HCT116 (cell line): ENCODE data around the gene DPP9. TPM values are rescaled to one million over a fixed set of nuclear protein-coding genes. Genes with fewer than 3 reads are reported as not detected.
A peak's percentile ranks its signal among the peaks of the same experiment; 100 is the strongest.
"Not testable (repeated sequence)": the region's sequence is repeated elsewhere in the genome, so short reads cannot be mapped to it uniquely, and the experiment has no call there.

Experiments used
- ATAC-seq: fragments of 200-7000 bp; cut with Tn5 transposase; 2 replicates; pipeline ENCODE4 v1.9.1; 2020; ENCODE audit warnings: mild to moderate bottlenecking, moderate library complexity
- BruUV-seq: library from RNA; stranded (reverse); fragments of 400-500 nt; replicated peaks from 2 replicates; lab custom pipeline; 2021; lab: Mats Ljungman, UMichigan
- CTCF ChIA-PET: fragments of 300-600 bp; sonication (Branson Sonifier 250); formaldehyde crosslinking; loops from one replicate; lab custom pipeline; 2021; ENCODE audit warnings: antibody characterized with exemption; lab: Charles Lee
- POLR2A ChIA-PET: fragments of 300-600, 350-600 bp; sonication (Branson Sonifier 250); formaldehyde crosslinking; loops from one replicate; lab custom pipeline; 2021; ENCODE audit warnings: antibody characterized with exemption; lab: Charles Lee
- RAD21 ChIA-PET, 2 experiments: fragments of 300-600 bp; sonication (Branson Sonifier 250); formaldehyde crosslinking; loops; one replicate each; lab custom pipeline; 2023; ENCODE audit warnings: low total read pairs in 2 of 2; ENCODE audit not compliant: uncharacterized antibody in 2 of 2, unreplicated experiment in 2 of 2, low non-redundant PET in 1 of 2; lab: Charles Lee
- DNase-seq: peaks from one replicate; pipeline ENCODE4 v3.0.0-alpha.2; 2010; ENCODE audit warnings: low read depth, low spot score
- H2AFZ ChIP-seq: fragments of 200-600 bp; shearing (Covaris generic), sonication (generic); 2 replicates; pipeline ENCODE4 v1.6.1; 2017; ENCODE audit warnings: low read depth, mixed run types, mixed read lengths, antibody characterized with exemption, low read length; ENCODE audit not compliant: poor library complexity, severe bottlenecking
- H3K27ac ChIP-seq: 2 replicates; pipeline ENCODE4 v1.5.1; 2012; ENCODE audit warnings: low read depth, low read length
- H3K27me3 ChIP-seq: fragments of 200-600 bp; sonication (generic); 2 replicates; pipeline ENCODE4 v1.6.1; 2016; ENCODE audit warnings: mixed run types, low read length, mixed read lengths; ENCODE audit not compliant: insufficient read depth
- H3K36me3 ChIP-seq, 2 experiments: fragments of 200-500 bp in 1 of 2; fragments of 200-600 bp in 1 of 2; sonication (Bioruptor generic) in 1 of 2; sonication (generic) in 1 of 2; 2 replicates each; pipeline versions ENCODE4 v1.5.1 to v1.6.1; 2014 to 2016; ENCODE audit warnings: low read length in 2 of 2, inconsistent platforms in 1 of 2, mixed read lengths in 1 of 2, mixed run types in 1 of 2; ENCODE audit not compliant: insufficient read depth in 2 of 2, control insufficient read depth in 1 of 2
- H3K4me1 ChIP-seq, 2 experiments: fragments of 200-600 bp in 1 of 2; sonication (generic) in 1 of 2; 2 replicates each; pipeline versions ENCODE4 v1.5.1 to v1.6.1; 2012 to 2017; ENCODE audit warnings: low read length in 2 of 2, inconsistent platforms in 1 of 2, mild to moderate bottlenecking in 1 of 2, mixed read lengths in 1 of 2, mixed run types in 1 of 2, moderate library complexity in 1 of 2; ENCODE audit not compliant: insufficient read depth in 2 of 2, control insufficient read depth in 1 of 2
- H3K4me2 ChIP-seq: fragments of 200-600 bp; sonication (generic); 2 replicates; pipeline ENCODE4 v1.6.1; 2017; ENCODE audit warnings: mixed run types, low read length, mixed read lengths
- H3K4me3 ChIP-seq, 2 experiments: fragments of 200-600 bp in 1 of 2; sonication (generic) in 1 of 2; replicated peaks in 1 of 2; 2 replicates each; pipeline ENCODE4 v1.5.1; 2011 to 2016; ENCODE audit warnings: low read length in 2 of 2, control low read depth in 1 of 2, low read depth in 1 of 2, mild to moderate bottlenecking in 1 of 2, mixed read lengths in 1 of 2, mixed run types in 1 of 2
- H3K79me2 ChIP-seq: fragments of 200-600 bp; sonication (generic); 2 replicates; pipeline ENCODE4 v1.6.1; 2017; ENCODE audit warnings: mild to moderate bottlenecking, mixed run types, low read length, moderate library complexity, mixed read lengths; ENCODE audit not compliant: insufficient read depth
- H3K9ac ChIP-seq: fragments of 200-600 bp; sonication (generic); 2 replicates; pipeline ENCODE4 v1.6.1; 2016; ENCODE audit warnings: low read length, mixed read lengths
- H3K9me2 ChIP-seq: fragments of 200-600 bp; sonication (generic), shearing (Covaris generic); 2 replicates; pipeline ENCODE4 v1.6.1; 2017; ENCODE audit warnings: mixed run types, mild to moderate bottlenecking, moderate library complexity; ENCODE audit not compliant: insufficient read depth
- H3K9me3 ChIP-seq, 2 experiments: fragments of 200-500 bp in 1 of 2; fragments of 200-600 bp in 1 of 2; sonication (Bioruptor generic) in 1 of 2; sonication (generic) in 1 of 2; 2 replicates each; pipeline ENCODE4 v1.6.1; 2014 to 2017; ENCODE audit warnings: low read length in 2 of 2, mixed read lengths in 2 of 2, inconsistent platforms in 1 of 2, low read depth in 1 of 2, mild to moderate bottlenecking in 1 of 2, mixed run types in 1 of 2, moderate library complexity in 1 of 2; ENCODE audit not compliant: control insufficient read depth in 1 of 2, insufficient read depth in 1 of 2
- H4K20me1 ChIP-seq: fragments of 200-600 bp; sonication (generic), shearing (Covaris generic); 2 replicates; pipeline ENCODE4 v1.6.1; 2017; ENCODE audit warnings: mixed run types, mild to moderate bottlenecking, moderate library complexity; ENCODE audit not compliant: insufficient read depth
- ELF1 ChIP-seq: IDR thresholded peaks from 2 replicates; pipeline ENCODE4 v1.6.1; 2012; ENCODE audit warnings: low read depth, borderline replicate concordance
- RAD21 ChIP-seq: IDR thresholded peaks from 2 replicates; pipeline ENCODE4 v1.6.1; 2012; ENCODE audit warnings: low read depth, mild to moderate bottlenecking
- REST ChIP-seq: IDR thresholded peaks from 2 replicates; pipeline ENCODE4 v1.6.1; 2012; ENCODE audit warnings: low read depth
- YY1 ChIP-seq: IDR thresholded peaks from 2 replicates; pipeline ENCODE4 v1.6.1; 2011; ENCODE audit warnings: low read length, low read depth, moderate library complexity, mild to moderate bottlenecking; ENCODE audit not compliant: insufficient replicate concordance; ENCODE audit errors: extremely low read depth
- ZBTB33 ChIP-seq: IDR thresholded peaks from 2 replicates; pipeline ENCODE4 v1.6.1; 2011; ENCODE audit warnings: mild to moderate bottlenecking, low read length, moderate library complexity; ENCODE audit not compliant: insufficient replicate concordance; ENCODE audit errors: extremely low read depth
- intact Hi-C: fragments of 100-400 bp; cut with micrococcal nuclease; formaldehyde crosslinking; loops from 2 replicates; pipeline ENCODE4 v1.10.0; 2022
- total RNA-seq: library from RNA; stranded (reverse); gene quantifications from one replicate; pipeline ENCODE4 v1.2.1, GENCODE V29; 2021; ENCODE audit not compliant: unreplicated experiment

DPP9 gene
- total RNA-seq, 1 experiment from 2014 or later, result 67.6 TPM

GRCh38 chr19:4745986-4746385, 22.3 kb upstream of the DPP9 start:
- intact Hi-C loops, result no loop called here
- no peak for DNase-seq
- RAD21 ChIA-PET, result no interaction called here
- H3K4me1 ChIP-seq, result peaks cover 0 to 8% of the 10 kb centered on the region in 2 experiments; a peak in 2 of 4 replicates
- H3K79me2 ChIP-seq, result no peaks in the 10 kb centered on the region
- BruUV-seq, result no TSS peak
- CTCF ChIA-PET, result interaction anchor here (0.7 to 1.7 kb wide), 2 partner anchors 10 to 45 kb away, joined by 3 to 4 read pairs; partner anchors contain the start of gene FEM1A
- H3K9me3 ChIP-seq, result no peaks in the 10 kb centered on the region
- no peaks in the 10 kb centered on the region for H3K36me3 ChIP-seq
- no peak for ATAC-seq
- H4K20me1 ChIP-seq, result no peaks in the 10 kb centered on the region
- no peak overlapping the region for H3K4me3 ChIP-seq
- H3K27ac ChIP-seq, result no peak overlapping the region
- H2AFZ ChIP-seq, result no peak overlapping the region
- H3K27me3 ChIP-seq, result no peaks in the 10 kb centered on the region
- H3K4me2 ChIP-seq, result no peak overlapping the region
- no peak for TF ChIP-seq ELF1
- TF ChIP-seq RAD21, result no peak
- no peak for TF ChIP-seq YY1
- TF ChIP-seq REST, result no peak
- no peak for TF ChIP-seq ZBTB33
- POLR2A ChIA-PET, result no interaction called here
- H3K9me2 ChIP-seq, result no peaks in the 10 kb centered on the region
- no peak overlapping the region for H3K9ac ChIP-seq

- H3K9ac ChIP-seq, H3K79me2 ChIP-seq, H3K9me2 ChIP-seq, ATAC-seq, H3K4me1 ChIP-seq, H3K27ac ChIP-seq, H3K36me3 ChIP-seq, POLR2A ChIA-PET, H3K4me3 ChIP-seq, H3K27me3 ChIP-seq, H4K20me1 ChIP-seq, DNase-seq, BruUV-seq, H3K9me3 ChIP-seq, intact Hi-C loops: not testable (repeated sequence)
- ChIA-PET RAD21 (interaction anchor here in 1 of 2 experiments (0.6 kb wide), 1 partner anchor 243 kb away, joined by 3 read pairs; no protein-coding TSS in a partner anchor), CTCF (interaction anchor here (1.7 kb wide), 1 partner anchor 46 kb away, joined by 4 read pairs; the partner anchor contains the start of gene FEM1A)
- peak overlapping the region; percentile 48 for H3K4me2 ChIP-seq
- peak overlapping the region; percentile 49 for H2AFZ ChIP-seq
Measured at GRCh38 chr19:4745175-4745574, 21.5 kb upstream of the DPP9 start.
